ENCODE measurements around the gene ILF3.
"Not testable (repeated sequence)": the region's sequence is repeated elsewhere in the genome, so short reads cannot be mapped to it uniquely, and the experiment has no call there.

ILF3 gene

GRCh38 chr19:10660346-10660745 is 6.2 kb downstream of the ILF3 start:
- H3K27ac ChIP-seq, result no peak overlapping the region
- no peaks in the 10 kb centered on the region for H3K36me3 ChIP-seq (replicated peaks)
- no peak for DNase-seq
- no peak overlapping the region for H3K4me3 ChIP-seq (ENCODE audit: low read depth, low read length)
- no peaks in the 10 kb centered on the region for H3K27me3 ChIP-seq (replicated peaks)
- TF ChIP-seq CTCF (IDR thresholded peaks at IDR 0.05; ENCODE audit: low read depth, low read length, missing control alignments), result no peak
- in situ Hi-C loops (cut with HindIII; ENCODE audit: low pct_ligation_motif_present, low sequenced_read_pairs), result no loop called here

- H3K27ac ChIP-seq, result no peak overlapping the region
- H3K36me3 ChIP-seq (replicated peaks), result no peaks in the 10 kb centered on the region
- no peak for DNase-seq
- no peak overlapping the region for H3K4me3 ChIP-seq (ENCODE audit: low read depth, low read length)
- no peak for TF ChIP-seq CTCF (IDR thresholded peaks at IDR 0.05; ENCODE audit: low read depth, low read length, missing control alignments)
- H3K27me3 ChIP-seq (replicated peaks), result no peaks in the 10 kb centered on the region
- in situ Hi-C loops (cut with HindIII; ENCODE audit: low pct_ligation_motif_present, low sequenced_read_pairs), result no loop called here
Measured at GRCh38 chr19:10661946-10662345, 7.8 kb downstream of the ILF3 start.

GRCh38 chr19:10662384-10663251 is 8.5 kb downstream of the ILF3 start:
- in situ Hi-C loops (cut with HindIII; ENCODE audit: low pct_ligation_motif_present, low sequenced_read_pairs), result no loop called here
- TF ChIP-seq CTCF (IDR thresholded peaks at IDR 0.05; ENCODE audit: low read depth, low read length, missing control alignments), result no peak
- Histone ChIP-seq H3K27me3 (replicated peaks) (no peaks in the 10 kb centered on the region), H3K27ac (no peak overlapping the region), H3K4me3 (ENCODE audit: low read depth, low read length) (no peak overlapping the region), H3K36me3 (replicated peaks) (no peaks in the 10 kb centered on the region)
- DNase-seq, result peak; percentile 7

- in situ Hi-C loops (cut with HindIII; ENCODE audit: low pct_ligation_motif_present, low sequenced_read_pairs); H3K27me3 ChIP-seq (replicated peaks); H3K27ac ChIP-seq; DNase-seq; H3K4me3 ChIP-seq (ENCODE audit: low read depth, low read length); H3K36me3 ChIP-seq (replicated peaks): not testable (repeated sequence)
Measured at GRCh38 chr19:10663252-10663563, 9.1 kb downstream of the ILF3 start.

GRCh38 chr19:10667867-10668266 is 13.7 kb downstream of the ILF3 start:
- TF ChIP-seq CTCF (IDR thresholded peaks at IDR 0.05; ENCODE audit: low read depth, low read length, missing control alignments), result no peak
- DNase-seq, result no peak
- in situ Hi-C loops (cut with HindIII; ENCODE audit: low pct_ligation_motif_present, low sequenced_read_pairs), result no loop called here
- H3K27ac ChIP-seq, result no peak overlapping the region
- no peaks in the 10 kb centered on the region for H3K27me3 ChIP-seq (replicated peaks)
- H3K4me3 ChIP-seq (ENCODE audit: low read depth, low read length), result no peak overlapping the region
- H3K36me3 ChIP-seq (replicated peaks), result peaks cover 15% of the 10 kb centered on the region

- Histone ChIP-seq H3K4me3 (ENCODE audit: low read depth, low read length) (no peak overlapping the region), H3K36me3 (replicated peaks) (peaks cover 26% of the 10 kb centered on the region), H3K27me3 (replicated peaks) (no peaks in the 10 kb centered on the region), H3K27ac (no peak overlapping the region)
- DNase-seq, result no peak
- in situ Hi-C loops (cut with HindIII; ENCODE audit: low pct_ligation_motif_present, low sequenced_read_pairs), result no loop called here
- no peak for TF ChIP-seq CTCF (IDR thresholded peaks at IDR 0.05; ENCODE audit: low read depth, low read length, missing control alignments)
Measured at GRCh38 chr19:10669246-10669645, 15.1 kb downstream of the ILF3 start.
